ENCODE results near the gene LIMCH1.

- no peak for TF ChIP-seq CTCF (IDR thresholded peaks at IDR 0.05; ENCODE audit: insufficient read depth, low read depth, low read length)
- TF ChIP-seq EZH2 (IDR thresholded peaks at IDR 0.05; ENCODE audit: insufficient read depth, low read length): no peak
Observed at GRCh38 chr4:41633321-41633720, 95.4 kb downstream of the LIMCH1 start.
